CD4-positive, alpha-beta T cell treated with Interferon gamma for 1 hour (primary cell): Measurements from ENCODE around the gene CXCL6.

ENCODE experiments used
- DNase-seq: peaks from one replicate; pipeline ENCODE4 v3.0.0-alpha.2; 2020

The CXCL6 gene

DNA sequence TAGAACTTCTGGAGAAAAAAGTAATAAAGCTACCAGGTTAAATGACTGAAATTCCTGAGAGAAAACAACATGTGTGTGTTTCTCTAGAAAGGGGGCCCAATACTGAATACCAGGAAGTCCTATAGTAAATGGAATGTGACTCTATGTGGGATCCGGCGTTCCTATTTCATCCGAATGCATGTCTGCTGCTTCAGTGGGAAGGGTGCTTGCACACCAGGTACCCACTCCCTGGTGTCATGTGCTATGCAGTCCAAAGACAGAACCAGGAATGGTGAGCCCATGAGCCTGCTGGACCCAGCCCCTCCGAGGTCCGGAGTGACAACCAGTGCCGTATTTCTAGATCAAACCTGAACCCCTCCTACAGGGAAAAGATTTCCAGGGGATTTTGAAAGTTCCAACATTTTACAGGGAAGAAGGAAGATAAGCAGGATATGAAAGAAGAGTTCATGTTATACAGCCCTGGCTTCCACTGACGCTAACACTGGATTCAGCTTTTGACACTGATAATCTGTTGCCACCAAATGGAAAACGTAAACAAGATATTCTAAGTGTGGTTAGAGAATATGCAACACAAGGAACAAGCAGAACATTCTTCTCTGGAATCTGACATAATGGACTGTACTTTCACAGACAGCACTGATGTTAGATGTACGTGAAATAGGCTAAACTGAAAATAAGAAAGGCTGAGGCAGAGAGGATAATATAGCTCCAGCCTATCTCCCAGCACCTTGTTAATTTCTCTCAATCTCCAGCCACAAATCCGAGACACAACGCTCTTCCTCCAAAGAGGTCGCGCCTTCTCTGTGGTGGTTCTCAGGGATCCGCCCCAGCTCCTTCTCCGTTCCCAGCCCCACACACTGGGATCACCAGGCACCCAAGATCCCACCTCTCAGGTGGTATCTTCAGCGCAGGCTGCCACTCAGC, 32.0 kb downstream of the CXCL6 start:
- DNase-seq, result no peak

DNA sequence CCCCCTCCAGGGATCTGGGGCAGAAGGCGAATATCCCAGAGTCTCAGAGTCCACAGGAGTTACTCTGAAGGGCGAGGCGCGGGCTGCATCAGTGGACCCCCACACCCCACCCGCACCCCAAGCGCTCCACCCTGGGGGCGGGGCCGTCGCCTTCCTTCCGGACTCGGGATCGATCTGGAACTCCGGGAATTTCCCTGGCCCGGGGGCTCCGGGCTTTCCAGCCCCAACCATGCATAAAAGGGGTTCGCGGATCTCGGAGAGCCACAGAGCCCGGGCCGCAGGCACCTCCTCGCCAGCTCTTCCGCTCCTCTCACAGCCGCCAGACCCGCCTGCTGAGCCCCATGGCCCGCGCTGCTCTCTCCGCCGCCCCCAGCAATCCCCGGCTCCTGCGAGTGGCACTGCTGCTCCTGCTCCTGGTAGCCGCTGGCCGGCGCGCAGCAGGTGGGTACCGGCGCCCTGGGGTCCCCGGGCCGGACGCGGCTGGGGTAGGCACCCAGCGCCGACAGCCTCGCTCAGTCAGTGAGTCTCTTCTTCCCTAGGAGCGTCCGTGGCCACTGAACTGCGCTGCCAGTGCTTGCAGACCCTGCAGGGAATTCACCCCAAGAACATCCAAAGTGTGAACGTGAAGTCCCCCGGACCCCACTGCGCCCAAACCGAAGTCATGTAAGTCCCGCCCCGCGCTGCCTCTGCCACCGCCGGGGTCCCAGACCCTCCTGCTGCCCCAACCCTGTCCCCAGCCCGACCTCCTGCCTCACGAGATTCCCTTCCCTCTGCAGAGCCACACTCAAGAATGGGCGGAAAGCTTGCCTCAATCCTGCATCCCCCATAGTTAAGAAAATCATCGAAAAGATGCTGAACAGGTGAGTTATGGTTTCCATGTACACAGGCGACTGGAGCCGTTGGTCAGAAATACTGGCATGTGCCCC, 32.9 kb downstream of the CXCL6 start, which contains the start of gene CXCL1:
CXCL1 (plus strand) TSS at position 264 of the 926 bp plus-strand sequence; CDS start at position 342, 78 bp downstream.
- no peak for DNase-seq

DNA sequence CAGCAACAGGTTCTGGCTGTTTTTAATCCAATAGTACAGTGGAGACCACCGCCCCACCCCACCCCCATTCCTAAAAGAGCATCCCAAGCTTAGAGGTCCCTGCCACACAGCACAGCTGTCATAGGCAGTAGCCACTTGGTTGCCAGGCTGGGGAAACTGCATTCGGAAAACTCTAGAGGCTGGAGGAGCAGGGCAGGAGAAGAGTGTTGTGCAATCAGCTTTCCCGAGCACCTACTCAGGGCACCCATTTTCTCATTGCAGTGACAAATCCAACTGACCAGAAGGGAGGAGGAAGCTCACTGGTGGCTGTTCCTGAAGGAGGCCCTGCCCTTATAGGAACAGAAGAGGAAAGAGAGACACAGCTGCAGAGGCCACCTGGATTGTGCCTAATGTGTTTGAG, 33.8 kb downstream of the CXCL6 start:
- no peak for DNase-seq

DNA sequence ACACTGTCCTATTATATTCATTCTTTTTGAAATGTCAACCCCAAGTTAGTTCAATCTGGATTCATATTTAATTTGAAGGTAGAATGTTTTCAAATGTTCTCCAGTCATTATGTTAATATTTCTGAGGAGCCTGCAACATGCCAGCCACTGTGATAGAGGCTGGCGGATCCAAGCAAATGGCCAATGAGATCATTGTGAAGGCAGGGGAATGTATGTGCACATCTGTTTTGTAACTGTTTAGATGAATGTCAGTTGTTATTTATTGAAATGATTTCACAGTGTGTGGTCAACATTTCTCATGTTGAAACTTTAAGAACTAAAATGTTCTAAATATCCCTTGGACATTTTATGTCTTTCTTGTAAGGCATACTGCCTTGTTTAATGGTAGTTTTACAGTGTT, 34.3 kb downstream of the CXCL6 start:
- no peak for DNase-seq

DNA sequence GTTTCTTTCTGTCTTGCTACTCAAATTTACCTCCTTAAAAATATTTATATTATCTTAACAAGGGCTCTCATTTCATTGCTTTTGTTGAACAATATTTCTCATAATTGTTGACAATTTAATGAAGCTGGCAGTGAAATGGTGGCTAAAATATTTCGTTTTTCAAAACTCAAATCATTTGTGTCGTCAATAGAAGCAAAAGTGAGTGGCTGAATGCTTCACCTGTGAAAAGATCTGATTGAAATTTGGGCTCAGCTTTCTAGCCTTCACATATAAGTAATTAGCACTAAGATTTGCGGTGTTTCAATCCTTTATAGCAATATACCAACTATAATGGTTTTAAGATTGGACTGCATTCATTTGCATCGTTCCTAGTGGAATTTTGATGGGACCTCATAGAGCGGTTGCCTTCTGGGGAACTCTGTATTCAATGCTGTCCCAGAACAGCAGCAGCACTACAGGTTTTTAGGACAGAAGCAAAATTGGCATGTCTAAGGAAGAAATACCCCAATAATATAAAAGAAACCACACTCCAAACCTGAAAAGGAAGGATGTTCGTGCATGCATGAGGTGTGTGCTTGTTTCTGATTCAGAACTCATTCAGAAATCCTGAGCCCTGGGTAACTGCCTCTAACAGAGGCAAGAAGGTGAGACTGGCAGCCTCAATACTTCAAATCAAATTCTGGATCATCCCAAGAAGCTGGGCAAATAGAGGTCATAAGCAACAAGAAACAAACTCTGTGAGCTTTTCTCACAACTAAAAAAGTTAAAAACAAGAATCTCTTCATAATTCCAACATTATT, 35.2 kb downstream of the CXCL6 start:
- DNase-seq, result no peak

DNA sequence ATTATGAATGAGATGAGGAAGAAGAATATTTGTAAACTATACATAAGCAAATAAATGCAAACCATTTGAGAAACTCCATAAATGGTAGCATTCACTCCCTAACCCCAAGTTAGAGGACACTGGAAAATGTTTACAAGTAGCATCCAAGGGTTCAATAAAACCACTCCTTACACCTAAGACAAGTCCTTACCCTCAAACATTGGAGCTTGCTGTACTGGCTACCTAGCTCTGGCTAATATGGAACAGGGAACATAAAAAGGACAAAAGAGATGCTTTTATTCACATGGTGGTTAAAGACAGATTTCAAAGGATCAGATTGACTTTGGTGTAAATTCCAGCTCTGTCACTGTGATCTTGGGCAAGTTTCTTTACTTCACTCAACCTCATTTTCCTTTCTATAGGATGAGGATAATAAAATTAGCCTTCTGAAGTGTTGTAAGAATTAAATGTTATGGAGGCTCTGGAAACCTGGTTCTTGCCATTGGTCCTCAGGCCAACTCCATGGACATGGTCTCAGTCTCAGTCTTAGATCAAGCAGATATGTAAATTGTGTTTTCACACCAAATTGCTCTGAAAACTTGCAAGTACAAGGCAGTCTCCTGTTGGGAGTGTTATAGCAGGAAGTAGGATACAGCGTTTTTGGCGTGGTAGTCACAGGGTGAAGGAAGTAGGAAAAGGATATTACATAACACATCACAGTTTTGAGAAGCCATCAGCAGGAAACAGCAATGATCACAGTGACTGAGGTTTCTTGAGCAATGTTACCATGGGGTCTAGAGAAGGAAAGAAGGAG, 36.0 kb downstream of the CXCL6 start:
- DNase-seq, result no peak

DNA sequence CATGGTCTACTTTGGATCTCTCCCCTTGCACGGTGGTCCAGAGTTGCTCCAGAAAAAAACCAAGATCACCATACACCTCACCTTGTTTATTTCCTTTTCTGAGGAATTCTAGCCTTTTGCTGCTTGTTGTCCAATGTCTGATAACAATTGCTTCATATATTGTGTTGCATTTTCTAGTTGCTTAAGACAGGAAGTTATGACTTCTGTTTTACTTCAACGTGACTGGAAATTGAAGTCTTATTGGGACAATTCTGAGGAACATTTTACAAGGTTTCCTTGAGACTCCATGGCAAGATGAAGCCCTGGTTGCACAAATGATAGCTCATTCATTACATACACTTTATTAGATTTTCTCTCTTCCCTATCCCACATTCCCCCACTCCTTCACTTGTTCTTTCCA, 37.9 kb downstream of the CXCL6 start:
- DNase-seq, result no peak

DNA sequence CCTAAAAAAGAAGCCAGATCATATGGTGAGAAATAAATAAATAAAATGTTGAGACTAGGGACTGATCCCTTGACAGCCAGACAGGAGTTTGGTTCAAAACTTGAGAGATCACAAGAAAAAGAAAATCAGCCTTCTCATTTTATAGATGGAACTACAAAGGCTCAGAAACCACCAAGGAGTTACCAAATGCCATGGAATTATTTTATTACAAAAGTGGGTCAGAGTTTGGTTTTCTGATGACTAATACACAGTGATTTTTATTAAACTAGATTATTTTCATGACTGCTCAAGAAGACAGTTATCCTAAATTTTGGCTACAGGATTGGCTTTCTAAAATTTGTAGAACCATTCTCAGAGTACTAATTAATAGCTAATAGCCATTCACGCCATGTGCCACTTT, 38.9 kb downstream of the CXCL6 start:
- no peak for DNase-seq

DNA sequence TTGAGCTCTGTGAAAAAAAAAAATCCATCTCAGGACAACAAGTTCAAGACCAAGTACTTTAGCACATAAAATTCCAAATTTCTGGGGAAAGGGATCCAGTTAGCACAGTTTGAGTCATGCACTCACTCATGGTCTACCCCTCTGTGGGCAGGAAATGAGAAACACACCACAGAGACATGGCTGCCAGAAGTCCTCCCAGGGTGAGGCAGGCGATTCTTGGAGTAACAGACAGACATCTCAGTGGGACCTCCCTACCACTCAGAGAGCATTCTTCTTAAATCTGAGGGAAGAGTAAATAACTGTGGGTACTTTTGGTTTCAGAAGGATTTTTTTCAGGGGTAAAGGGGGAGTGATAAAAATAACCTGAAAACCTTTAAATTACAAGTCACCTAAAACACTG, 46.8 kb downstream of the CXCL6 start:
- no peak for DNase-seq

DNA sequence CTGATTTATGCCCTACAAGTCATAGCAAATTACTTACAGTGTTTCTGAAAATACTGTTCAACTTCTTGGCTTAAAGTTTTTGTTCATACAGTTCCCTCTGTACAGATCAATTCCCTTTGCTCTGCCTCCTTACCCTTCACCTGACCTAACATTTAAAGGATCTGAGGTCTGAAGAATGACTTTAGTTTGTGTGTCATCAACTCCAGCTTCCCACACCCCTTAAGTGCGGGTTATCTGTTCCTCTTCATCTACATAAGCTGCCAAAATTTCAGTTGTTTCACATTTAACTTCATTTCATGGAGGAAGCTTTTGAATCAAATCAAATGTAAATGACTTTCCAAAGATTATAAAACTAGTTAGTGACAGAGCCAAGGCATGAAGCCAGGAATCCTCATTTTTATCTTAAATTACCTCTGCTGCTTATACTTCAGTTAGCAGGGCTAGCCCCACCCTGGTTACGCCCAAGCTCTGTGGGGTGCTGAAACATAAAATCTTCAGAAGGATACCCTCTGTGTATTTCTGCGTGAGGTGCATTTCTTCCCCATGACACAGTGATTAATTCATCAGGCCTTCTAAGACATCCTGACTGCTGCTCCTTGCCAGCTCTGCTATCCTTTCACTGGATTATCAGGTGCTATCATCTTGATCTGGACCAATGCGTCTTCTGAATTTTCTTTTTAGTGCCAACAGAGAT, 49.2 kb downstream of the CXCL6 start:
- DNase-seq, result no peak
